Activated naive CD8-positive, alpha-beta T cell treated with anti-CD3 and anti-CD28 coated beads, Interleukin-2, amount 50 U/mL, for 24 hours (primary cell): Measurements from ENCODE around the gene COL9A3.
A peak's percentile ranks its signal among the peaks of the same experiment; 100 is the strongest.

Experiments used
- ATAC-seq: fragments of 150-1000 bp; cut with Tn5 transposase; one replicate; pipeline ENCODE4 v1.10.0; 2021
- DNase-seq: peaks from one replicate; pipeline ENCODE4 v3.0.0; 2021
- H3K27ac Mint-ChIP-seq: one replicate; pipeline ENCODE4 v1.8.0; 2021; ENCODE audit warnings: mild to moderate bottlenecking, mixed read lengths
- H3K27me3 Mint-ChIP-seq: one replicate; pipeline ENCODE4 v1.8.0; 2021; ENCODE audit warnings: mixed read lengths
- H3K36me3 Mint-ChIP-seq: one replicate; pipeline ENCODE4 v1.8.0; 2021; ENCODE audit warnings: low read depth, mixed read lengths
- H3K4me1 Mint-ChIP-seq: one replicate; pipeline ENCODE4 v1.8.0; 2021; ENCODE audit warnings: mixed read lengths
- H3K4me3 Mint-ChIP-seq: one replicate; pipeline ENCODE4 v1.8.0; 2021; ENCODE audit warnings: mild to moderate bottlenecking, moderate library complexity, mixed read lengths
- H3K9me3 Mint-ChIP-seq: one replicate; pipeline ENCODE4 v1.8.0; 2021; ENCODE audit warnings: mixed read lengths

Gene COL9A3

DNA sequence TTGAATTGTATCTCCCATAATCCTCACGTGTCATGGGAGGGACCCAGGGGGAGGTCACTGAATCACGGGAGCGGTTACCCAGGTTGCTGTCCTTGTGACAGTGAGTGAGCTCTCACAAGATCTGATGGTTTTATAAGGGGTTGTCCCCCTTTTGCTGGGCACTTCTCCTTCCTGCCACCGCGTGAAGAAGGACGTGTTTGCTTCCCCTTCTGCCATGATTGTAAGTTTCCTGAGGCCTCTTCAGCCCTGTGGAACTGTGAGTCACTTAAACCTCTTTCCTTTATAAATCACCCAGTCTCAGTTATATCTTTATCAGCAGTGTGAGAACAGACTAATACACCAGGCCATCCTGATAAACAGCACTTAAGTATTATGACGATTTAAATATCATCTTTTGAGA, 29.5 kb upstream of the COL9A3 start:
- ATAC-seq: no peak
- Mint-ChIP-seq H3K27me3 (no peaks in the 10 kb centered on the region), H3K27ac (peak overlapping the region; percentile 14), H3K4me1 (peaks cover 19% of the 10 kb centered on the region), H3K4me3 (no peak overlapping the region), H3K36me3 (no peaks in the 10 kb centered on the region), H3K9me3 (no peaks in the 10 kb centered on the region)
- DNase-seq: no peak

DNA sequence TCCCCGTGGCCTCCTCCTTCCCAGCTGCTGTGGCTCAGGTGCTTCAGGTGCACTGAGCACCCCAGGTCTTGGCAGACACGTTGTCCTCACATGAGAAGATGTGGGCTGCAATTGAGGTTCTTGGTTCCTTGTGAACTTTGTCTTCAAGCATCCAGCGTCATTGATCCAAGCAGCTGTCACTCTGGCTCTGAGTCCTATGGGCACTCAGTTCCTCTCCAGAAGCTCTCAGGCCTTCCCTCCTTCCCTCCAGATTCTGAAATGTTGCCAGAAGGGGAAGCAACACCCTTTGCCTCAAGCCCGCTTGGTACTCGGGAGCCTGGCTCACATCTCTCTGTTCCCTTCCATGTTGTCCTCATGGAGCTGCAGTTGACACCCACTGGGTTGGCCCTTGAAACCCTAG, 29.0 kb upstream of the COL9A3 start:
- no peaks in the 10 kb centered on the region for H3K9me3 Mint-ChIP-seq
- H3K4me3 Mint-ChIP-seq: no peak overlapping the region
- H3K4me1 Mint-ChIP-seq: peaks cover 24% of the 10 kb centered on the region
- no peaks in the 10 kb centered on the region for H3K36me3 Mint-ChIP-seq
- ATAC-seq (no peak), DNase-seq (no peak)
- H3K27me3 Mint-ChIP-seq: no peaks in the 10 kb centered on the region
- no peak overlapping the region for H3K27ac Mint-ChIP-seq

DNA sequence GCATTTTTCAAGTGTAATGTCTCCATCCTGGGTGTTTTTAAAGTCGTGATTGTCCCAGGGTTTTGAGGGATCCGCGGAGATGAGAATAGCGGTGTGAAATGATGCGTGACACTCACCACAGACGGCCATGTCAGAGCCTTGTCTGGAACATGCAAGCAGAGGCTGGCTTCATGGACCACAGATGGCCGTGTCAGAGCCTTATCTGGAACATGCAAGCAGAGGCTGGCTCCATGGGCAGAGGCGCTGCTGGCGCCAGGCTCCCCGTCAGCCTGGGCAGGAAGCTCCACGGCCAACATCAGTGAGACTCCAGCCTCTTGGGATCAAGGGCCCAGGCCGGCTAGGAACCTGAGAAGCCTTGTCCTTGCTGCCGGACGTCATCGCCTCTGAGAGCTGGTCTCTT, 28.2 kb upstream of the COL9A3 start:
- Mint-ChIP-seq H3K27ac (no peak overlapping the region), H3K4me1 (peaks cover 29% of the 10 kb centered on the region), H3K36me3 (no peaks in the 10 kb centered on the region), H3K27me3 (no peaks in the 10 kb centered on the region), H3K9me3 (no peaks in the 10 kb centered on the region), H3K4me3 (no peak overlapping the region)
- ATAC-seq (no peak), DNase-seq (no peak)

DNA sequence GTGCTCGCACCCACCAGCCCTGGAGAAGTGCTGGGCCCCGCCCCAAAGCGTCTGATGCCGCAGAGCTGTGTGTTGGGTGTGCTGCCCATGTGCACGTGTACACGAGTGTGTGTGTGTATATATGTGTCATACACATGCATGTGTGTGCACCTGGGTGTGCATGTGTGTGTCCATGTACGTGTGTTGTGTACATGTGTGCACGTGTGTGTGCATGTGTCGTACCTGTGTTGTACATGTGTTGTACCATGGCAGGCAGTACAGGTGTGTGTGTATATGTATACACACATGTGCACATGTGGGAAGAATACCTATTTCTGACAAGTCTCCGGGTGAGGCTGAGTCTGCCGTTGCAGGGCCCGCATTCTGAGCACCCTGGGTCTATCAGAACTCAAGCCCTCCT, 26.8 kb upstream of the COL9A3 start:
- H3K4me1 Mint-ChIP-seq: peaks cover 38% of the 10 kb centered on the region
- no peak for DNase-seq
- no peak overlapping the region for H3K27ac Mint-ChIP-seq
- no peaks in the 10 kb centered on the region for H3K27me3 Mint-ChIP-seq
- H3K9me3 Mint-ChIP-seq: no peaks in the 10 kb centered on the region
- H3K36me3 Mint-ChIP-seq: no peaks in the 10 kb centered on the region
- H3K4me3 Mint-ChIP-seq: no peak overlapping the region
- ATAC-seq: no peak

DNA sequence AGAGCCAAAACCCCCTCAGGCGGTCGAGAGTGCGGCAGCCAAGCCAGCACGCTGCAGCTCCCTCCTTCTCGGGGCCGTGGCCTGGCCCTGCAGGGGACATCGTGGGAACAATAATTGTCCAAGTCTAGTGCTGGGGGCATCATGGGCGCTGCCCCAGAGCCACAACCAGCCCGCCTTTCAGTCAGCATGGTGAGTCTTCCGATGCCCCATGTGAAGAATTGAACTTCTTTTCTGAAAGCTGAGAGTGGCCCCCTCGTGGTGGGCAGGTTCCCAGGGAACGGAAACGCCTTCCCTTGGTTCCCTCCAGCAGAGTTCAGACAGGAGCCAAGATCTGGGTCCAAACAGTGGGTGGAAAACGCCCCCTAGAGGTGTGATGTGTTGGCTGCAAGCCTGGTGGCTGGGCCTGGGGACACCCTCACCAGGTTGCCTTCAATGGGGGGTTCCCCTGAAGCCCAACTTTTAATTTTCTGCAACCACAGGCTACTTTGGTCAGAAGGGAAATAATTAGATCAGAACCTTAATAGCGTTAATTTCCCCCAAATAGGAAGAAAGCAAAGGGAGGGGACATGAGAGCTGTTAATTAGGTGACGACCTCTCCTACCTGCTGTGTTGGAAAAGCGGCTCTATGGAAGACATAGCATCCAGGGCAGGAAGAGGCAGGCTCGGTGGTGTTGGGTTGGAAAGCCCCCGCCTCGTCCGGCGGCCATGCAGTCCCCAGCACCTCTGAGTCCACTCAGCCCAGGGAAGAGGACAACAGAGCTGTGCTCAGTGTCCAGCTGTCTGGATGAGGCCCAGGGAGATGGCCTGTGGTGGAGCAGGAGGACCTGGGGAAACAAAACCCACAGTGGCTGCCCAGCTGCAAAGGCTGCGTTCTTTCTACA, 25.3 kb upstream of the COL9A3 start:
- Mint-ChIP-seq H3K4me1 (peaks cover 42% of the 10 kb centered on the region), H3K27me3 (no peaks in the 10 kb centered on the region), H3K9me3 (no peaks in the 10 kb centered on the region), H3K4me3 (no peak overlapping the region), H3K27ac (peak overlapping the region; percentile 53), H3K36me3 (no peaks in the 10 kb centered on the region)
- ATAC-seq (peak; percentile 37), DNase-seq (peak; percentile 79)

DNA sequence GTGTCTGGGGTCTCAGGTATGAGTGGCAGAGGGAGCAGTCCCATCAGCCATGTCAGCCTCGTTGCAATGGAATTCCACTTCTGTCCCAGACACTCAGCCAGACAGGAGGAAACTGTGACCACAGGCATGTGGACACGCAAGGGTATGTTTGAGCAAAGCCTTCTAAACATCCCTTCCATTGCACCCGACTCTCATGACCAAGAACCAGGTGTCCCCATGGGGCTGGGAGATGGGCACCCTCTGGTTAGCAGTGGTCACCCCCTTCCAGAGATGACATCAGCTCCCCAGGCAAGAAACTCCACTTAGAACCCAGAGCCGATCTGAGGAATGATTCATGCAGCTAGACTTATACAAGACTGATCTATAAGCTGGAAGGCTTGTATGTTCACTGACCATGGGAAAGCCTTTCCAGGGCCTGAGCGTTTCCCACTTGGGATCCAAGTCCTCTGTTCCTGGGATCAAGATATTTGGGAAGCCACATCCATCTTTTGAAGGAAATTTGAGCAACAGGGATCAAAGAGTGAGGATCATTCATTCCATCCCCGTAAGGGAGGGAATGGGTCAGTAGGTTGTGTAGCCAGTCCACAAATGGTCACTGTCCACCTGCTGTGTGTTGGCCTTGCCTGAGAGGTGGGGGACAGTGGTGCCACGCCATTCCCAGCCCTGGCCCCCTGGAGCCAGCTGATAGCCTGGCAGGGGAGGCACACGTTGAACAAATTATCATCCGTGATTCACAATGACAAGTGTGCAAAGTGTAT, 24.5 kb upstream of the COL9A3 start:
- H3K4me3 Mint-ChIP-seq: no peak overlapping the region
- no peaks in the 10 kb centered on the region for H3K36me3 Mint-ChIP-seq
- no peaks in the 10 kb centered on the region for H3K27me3 Mint-ChIP-seq
- ATAC-seq (no peak), DNase-seq (no peak)
- H3K4me1 Mint-ChIP-seq: peaks cover 43% of the 10 kb centered on the region
- H3K9me3 Mint-ChIP-seq: no peaks in the 10 kb centered on the region
- no peak overlapping the region for H3K27ac Mint-ChIP-seq

DNA sequence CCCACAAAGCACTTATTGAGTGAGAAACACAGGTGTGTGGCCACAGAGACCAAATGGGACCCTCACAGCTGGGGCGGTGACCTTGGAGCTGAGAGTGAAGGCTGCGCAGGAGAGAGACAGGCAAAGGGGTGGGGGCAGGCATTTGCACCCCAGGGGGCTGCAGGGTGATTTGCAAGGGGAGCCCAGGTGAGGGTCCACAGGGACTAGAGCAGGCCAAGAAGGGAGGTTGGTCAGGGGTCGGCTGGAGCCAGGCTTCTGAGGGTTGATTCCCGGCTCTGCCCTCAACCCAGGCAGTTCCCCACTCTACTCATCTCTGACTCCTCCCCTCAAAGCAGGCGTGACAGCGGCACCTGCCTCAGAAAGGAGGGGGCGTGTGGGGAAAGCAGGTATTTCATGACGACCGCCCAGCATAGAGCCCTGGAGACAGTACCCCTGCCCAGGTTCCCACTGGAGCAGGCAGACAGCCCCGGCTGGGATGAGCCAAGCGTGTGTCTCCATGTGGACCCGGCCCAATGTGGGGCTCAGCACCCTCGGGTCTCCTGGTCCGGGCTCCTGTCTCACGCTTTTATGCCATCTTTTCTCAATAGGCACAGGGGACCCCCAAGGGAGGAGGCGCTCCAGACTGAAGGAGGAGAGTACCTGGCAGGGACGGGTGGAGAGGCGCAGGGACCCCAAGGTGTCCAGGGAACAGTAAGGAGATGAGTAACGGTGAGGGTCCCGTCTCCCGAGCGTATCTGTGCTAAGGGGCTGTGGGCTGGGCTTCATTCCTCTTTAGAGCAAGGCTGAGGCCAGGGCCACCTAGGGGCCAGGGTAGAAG, 23.7 kb upstream of the COL9A3 start:
- DNase-seq (no peak), ATAC-seq (no peak)
- no peak overlapping the region for H3K4me3 Mint-ChIP-seq
- H3K36me3 Mint-ChIP-seq: peaks cover 2% of the 10 kb centered on the region
- H3K9me3 Mint-ChIP-seq: no peaks in the 10 kb centered on the region
- H3K27ac Mint-ChIP-seq: no peak overlapping the region
- peaks cover 42% of the 10 kb centered on the region for H3K4me1 Mint-ChIP-seq
- H3K27me3 Mint-ChIP-seq: no peaks in the 10 kb centered on the region

DNA sequence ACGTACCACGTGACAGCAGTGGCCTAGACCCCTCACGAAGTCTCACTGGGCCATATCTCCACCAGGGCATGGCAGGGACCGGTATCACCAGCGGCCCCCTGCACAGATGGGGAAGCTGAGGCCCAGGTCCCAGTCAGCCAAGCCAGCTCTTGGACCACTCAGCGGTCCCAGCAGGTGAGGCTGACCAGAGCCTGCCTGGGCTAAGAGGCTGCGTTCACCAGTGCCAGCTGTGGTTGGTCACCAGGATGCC, 23.2 kb upstream of the COL9A3 start:
- Mint-ChIP-seq H3K27me3 (no peaks in the 10 kb centered on the region), H3K9me3 (no peaks in the 10 kb centered on the region), H3K36me3 (peaks cover 6% of the 10 kb centered on the region), H3K4me1 (peaks cover 45% of the 10 kb centered on the region), H3K27ac (peak overlapping the region; percentile 42), H3K4me3 (peak overlapping the region; percentile 56)
- ATAC-seq (no peak), DNase-seq (no peak)

DNA sequence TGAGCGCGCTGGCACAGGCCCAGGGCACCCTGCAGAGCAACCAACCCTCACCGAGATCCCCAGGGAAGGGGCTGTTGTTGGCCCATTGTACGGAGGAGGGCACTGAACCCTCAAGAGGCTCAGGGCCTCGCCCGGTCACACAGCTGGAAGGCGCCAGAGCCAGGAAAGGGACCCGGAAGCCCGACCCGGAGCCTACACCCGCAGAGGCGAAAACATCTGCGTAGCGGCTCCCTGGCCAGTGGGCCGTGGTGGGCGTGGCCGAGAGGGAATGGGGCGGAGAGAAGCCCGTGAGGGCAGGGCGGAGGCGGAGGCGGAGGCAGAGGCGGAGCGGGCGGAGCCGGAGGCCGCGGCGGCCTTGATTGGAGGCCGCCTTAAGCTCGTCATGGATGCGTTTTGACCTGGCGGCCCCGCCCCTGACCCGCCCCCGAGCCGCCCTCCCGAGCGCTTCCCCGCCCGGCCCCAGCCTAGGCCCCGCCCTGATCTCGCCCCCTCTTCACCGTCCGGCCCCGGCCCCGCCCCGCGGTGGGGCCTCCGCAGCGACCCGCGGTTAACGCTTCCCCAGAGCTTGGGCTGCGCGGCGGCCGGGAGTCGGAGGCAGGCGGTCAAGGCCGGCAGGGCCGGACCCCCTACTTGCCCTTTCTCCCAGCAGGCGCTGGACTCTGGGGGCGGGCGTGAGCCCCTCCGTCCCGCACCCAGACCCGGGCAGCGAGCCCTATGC, 22.7 kb upstream of the COL9A3 start:
- peak; percentile 99 for DNase-seq
- Mint-ChIP-seq H3K4me1 (peaks cover 48% of the 10 kb centered on the region), H3K36me3 (peaks cover 9% of the 10 kb centered on the region), H3K27ac (peak overlapping the region; percentile 85), H3K9me3 (no peaks in the 10 kb centered on the region), H3K4me3 (peak overlapping the region; percentile 80), H3K27me3 (no peaks in the 10 kb centered on the region)
- peak; percentile 75 for ATAC-seq

DNA sequence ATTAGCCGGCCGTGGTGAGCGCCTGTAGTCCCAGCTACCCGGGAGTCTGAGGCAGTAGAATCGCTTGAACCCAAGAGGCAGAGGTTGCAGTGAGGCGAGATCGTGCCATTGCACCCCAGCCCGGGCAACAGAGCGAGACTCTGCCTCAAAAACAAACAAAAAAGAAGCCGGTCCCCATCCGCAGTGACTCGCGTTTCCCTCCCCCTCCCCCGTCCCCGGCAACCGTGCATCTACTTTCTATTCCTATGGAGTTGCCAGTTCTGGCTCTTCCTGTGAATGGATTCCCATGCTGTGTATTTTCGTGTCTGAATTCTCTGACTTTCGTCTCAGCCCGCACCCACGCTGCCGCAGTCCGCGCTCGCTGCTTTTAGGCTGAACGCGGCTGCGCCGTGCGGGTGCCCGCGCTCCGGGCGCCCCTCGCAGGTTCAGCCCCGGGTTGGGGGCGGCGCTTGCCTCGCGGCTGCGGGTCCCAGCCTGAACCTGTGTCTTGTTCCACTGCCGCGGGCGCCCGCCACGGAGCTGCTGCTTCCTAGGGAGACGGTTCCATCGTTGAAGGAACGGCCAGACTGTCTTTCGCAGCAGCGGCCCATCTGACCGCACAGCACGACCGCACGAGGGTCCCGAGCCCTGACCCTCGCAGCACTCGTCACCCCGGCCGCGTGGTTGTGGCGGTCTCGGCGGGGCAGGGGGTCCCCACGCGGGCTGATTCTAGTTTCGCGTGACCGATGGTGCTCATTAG, 21.7 kb upstream of the COL9A3 start:
- H3K27me3 Mint-ChIP-seq: no peaks in the 10 kb centered on the region
- peak; percentile 79 for DNase-seq
- peak overlapping the region; percentile 80 for H3K4me3 Mint-ChIP-seq
- ATAC-seq: peak; percentile 9
- peak overlapping the region; percentile 85 for H3K27ac Mint-ChIP-seq
- peaks cover 14% of the 10 kb centered on the region for H3K36me3 Mint-ChIP-seq
- H3K9me3 Mint-ChIP-seq: no peaks in the 10 kb centered on the region
- peaks cover 48% of the 10 kb centered on the region for H3K4me1 Mint-ChIP-seq

DNA sequence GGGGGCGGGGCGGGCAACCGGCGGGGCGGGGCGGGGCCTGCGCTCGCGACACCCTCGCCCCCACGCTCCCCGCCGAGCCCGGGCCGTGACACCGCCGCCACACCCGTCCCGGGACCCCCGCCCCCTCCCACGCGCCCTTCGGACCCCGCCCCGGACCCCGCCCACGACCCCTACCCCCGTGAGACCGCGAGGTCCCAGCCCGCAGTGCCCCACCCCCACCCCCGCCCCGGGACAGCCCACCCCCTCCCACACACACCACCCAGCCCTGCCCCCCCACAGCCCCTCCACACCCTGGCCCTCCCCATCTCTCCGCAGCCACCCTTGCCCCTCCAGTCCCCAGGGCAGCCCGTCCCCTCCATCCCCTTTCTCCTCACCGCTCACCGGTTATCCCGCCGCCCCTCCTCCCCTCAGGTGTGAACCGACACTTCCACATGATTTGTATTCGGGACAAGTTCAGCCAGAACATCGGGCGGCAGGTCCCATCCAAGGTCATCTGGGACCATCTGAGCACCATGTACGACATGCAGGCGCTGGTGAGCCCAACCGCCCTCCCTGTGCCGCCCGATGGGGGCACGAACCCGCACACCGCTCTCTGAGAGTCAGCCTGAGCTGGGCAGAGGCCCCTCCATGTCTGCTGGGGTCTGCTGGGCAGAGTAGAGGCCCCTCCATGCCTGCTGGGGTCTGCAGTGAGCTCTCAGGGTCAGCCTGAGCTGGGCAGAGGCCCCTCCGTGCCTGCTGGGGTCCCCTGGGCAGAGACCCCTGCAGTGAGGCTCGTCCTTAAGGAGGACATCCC, 20.0 kb upstream of the COL9A3 start:
- Mint-ChIP-seq H3K4me1 (peaks cover 39% of the 10 kb centered on the region), H3K27me3 (no peaks in the 10 kb centered on the region), H3K27ac (peak overlapping the region; percentile 77), H3K4me3 (peak overlapping the region; percentile 77), H3K36me3 (peaks cover 15% of the 10 kb centered on the region), H3K9me3 (no peaks in the 10 kb centered on the region)
- DNase-seq: no peak
- no peak for ATAC-seq

DNA sequence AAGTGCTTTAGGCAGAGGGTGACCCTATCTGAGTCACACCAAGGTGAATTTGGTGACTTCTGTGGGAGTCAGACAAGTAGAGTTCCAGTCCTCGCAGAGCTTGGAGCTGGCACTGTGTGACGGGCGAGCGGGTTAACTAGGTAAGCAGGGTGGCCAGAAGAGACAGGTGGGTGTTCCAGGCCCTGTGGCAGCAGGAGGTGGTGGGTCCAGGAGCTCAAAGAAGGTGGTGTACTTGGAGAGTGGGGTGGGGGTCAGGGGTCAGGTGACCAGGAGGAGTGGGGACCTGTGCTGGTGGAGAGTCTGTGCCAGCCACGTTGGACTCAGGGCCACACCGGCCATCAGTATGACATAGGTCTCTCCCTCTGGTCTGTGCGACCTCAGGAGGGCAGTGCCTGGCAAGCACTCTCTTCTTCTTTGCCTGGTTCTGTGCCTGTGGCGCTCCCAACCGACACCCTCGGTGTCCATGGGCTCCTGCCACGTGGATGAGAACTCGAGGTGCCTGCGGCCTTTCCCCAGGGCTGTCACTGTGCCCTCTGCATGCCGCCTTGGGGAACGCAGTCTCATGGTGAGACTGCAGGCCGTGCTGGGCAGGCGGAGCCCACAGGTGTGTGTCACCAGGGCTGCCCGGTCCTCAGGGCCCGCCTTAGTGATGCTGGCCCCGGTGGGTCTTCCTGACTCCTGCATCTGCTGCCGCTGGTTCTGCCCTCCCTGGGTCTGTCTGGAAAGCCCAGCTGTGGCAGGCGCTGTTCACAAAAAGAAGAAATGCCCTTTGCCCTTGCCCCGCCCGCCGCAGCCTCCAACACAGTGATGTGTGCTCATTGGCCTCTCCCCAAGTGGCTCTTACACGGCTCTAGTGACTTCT, 18.9 kb upstream of the COL9A3 start:
- no peak for ATAC-seq
- H3K4me3 Mint-ChIP-seq: peak overlapping the region; percentile 77
- peaks cover 34% of the 10 kb centered on the region for H3K4me1 Mint-ChIP-seq
- peaks cover 15% of the 10 kb centered on the region for H3K36me3 Mint-ChIP-seq
- H3K9me3 Mint-ChIP-seq: no peaks in the 10 kb centered on the region
- DNase-seq: no peak
- no peaks in the 10 kb centered on the region for H3K27me3 Mint-ChIP-seq
- H3K27ac Mint-ChIP-seq: peak overlapping the region; percentile 39
